NCI-H82 (cell line): ENCODE data around the gene MTARC2.
A peak's percentile ranks its signal among the peaks of the same experiment; 100 is the strongest.
"Not testable (repeated sequence)": the region's sequence is repeated elsewhere in the genome, so short reads cannot be mapped to it uniquely, and the experiment has no call there.

Source experiments
- DNase-seq: peaks from one replicate; lab custom pipeline; 2025; lab: John Stamatoyannopoulos, UW

MTARC2 gene

DNA sequence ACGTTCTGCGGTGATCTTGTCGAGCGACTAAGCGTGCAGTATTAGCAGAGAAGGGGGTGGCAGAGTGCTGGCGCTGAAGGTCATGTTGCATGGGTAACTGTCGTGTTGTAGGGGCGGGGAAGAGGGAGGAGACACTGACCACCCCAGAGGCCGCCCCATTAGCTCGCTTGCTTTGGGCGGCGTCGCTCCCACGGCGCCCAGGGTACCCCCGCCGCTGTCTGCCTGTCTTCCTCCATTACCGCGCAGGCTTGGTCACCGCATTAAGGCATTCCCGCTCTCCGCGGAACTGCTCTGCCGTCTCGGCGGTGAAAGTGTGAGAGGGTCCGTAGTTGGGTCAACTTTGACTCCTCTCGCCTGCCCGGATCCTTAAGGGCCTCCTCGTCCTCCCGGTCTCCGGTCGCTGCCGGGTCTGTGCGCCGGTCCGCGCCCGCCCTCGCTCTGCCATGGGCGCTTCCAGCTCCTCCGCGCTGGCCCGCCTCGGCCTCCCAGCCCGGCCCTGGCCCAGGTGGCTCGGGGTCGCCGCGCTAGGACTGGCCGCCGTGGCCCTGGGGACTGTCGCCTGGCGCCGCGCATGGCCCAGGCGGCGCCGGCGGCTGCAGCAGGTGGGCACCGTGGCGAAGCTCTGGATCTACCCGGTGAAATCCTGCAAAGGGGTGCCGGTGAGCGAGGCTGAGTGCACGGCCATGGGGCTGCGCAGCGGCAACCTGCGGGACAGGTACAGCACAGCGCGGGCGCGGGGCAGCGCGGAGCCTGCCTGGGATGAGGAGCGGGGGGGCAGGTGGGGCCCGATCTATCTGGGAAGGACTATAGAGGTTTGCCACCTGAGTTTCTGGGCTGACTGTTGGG is at the start of gene MTARC2:
MTARC2 (plus strand) TSS at position 234 of the 846 bp plus-strand sequence; CDS start at position 444, 210 bp downstream.
- peak; percentile 69 for DNase-seq

DNA sequence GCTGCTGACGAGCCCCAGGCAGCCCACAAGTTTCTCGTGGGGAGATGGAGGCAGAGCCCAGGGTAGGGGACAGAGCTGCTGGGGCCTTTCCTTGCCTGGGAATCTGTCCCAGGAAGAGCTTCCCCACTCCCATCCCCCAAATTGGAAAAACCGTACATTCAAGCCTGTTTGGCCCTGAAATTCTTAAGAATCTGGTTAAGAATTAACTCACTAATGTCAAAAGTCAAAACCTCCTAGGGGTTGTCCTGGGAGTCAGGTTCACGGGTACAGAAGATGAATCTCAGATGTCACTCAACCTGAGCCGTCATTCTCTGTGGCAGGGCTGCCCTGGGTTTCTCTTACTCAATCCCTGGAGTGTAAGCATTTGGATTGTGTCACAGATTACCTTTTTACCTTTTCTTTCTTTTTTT is 49.5 kb upstream of the MTARC2 start:
- no peak for DNase-seq

DNA sequence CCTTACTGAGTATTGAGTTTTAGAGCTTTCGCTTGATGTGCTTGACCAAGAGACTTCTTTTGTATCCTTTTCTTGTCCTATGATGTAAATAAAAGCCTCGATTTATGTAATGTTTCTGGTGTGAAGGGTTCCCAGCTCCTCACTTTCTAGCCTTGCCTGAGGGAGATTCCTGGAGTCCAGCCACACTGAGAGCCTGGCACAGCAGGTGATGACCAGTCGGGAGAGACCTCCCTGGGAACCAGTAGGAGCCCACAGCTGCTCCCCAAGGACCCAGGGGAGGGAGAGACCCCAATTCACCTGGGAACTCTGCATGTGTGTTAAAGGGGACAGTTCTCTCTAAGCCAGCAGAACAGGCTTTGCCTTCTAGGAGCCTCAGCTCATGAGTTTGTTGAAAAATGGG is 49.1 kb upstream of the MTARC2 start:
- no peak for DNase-seq

GRCh38 chr1:220700556-220701179 is 47.5 kb upstream of the MTARC2 start:
- DNase-seq: no peak

DNA sequence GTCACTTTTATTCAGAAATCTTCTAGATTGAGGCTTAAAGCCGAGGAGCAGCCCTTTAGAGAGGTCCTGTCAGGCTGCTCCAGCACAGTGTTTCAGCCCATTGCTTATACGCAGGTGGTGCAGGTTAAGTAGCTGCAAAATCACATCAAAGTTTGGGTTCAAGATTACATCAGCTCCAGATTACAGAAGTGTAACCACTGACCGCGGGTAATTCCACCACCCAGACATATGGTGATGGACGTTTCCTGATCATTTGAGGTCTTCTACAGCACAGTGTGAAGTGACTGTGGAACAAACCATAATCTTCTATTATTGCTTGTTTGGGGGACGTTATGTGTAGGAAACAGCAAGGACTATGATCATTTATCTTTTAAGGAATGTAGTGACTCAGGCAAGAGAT is 46.1 kb upstream of the MTARC2 start:
- DNase-seq: no peak

- DNase-seq: peak; percentile 56
Observed at GRCh38 chr1:220702733-220703270, 45.3 kb upstream of the MTARC2 start.

DNA sequence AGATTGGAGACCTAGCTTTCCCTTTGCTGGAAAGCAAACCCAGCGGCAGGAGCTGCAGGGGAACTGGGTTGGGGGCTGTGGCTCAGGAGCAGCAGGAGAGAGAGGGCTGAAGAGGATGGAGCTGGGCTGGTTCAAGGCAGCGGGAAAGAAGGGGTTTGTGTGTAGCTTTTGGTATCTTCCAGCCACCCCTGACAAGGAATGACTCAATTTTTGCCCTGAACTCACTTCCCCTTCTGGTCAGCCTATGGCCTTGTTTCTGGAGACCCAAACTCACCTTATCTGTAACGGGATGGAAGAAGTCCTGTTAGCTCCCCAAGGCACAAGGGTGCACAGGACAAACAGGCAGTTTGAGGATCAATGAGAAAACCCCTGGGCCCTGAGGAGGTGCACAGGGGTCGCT is 44.8 kb upstream of the MTARC2 start:
- DNase-seq: no peak

DNA sequence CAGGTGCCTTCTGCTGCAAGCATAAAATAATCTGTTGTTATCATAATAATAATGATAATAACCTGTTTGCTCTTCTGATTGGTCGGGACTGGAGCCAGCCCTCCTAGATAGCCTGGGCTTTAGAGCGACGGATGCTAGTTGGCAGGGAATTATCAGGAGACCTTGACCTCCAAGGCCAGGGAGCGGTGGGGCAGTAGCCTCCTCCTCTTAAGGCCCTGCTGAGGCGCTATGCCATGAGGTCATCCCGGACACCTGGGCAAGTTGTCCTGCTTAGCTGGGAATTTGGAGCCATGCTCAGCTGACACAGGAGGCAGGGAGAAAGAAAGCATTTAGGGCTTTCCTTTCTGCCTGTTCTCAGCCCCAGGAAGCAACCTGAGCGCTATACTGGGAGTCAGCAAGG is 42.3 kb upstream of the MTARC2 start:
- DNase-seq: no peak

DNA sequence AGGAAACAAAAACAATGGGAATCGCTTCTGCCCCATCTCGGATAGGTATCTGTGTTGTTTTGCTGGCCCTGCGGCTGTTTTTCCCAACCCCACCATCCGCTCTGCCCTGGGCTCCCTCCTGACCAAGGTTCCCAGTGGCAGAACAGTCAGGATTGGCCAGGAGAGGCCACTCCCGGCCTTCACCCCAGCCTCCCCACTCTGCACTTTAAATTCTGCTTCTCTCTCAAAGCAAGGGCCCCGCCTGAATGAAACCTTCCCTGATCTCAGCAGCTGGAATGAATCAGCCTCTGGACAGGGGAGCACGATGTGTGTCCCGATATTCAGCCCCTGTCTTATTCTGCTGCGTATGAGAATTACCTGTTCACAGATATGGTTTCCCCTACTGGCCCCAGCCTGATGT is 41.6 kb upstream of the MTARC2 start:
- DNase-seq: no peak

GRCh38 chr1:220707160-220707559 is 41.0 kb upstream of the MTARC2 start:
- no peak for DNase-seq

GRCh38 chr1:220708244-220708643 is 39.9 kb upstream of the MTARC2 start:
- no peak for DNase-seq

- DNase-seq: no peak
Observed at GRCh38 chr1:220708936-220709801, 39.0 kb upstream of the MTARC2 start.

- no peak for DNase-seq
Observed at GRCh38 chr1:220710333-220710732, 37.8 kb upstream of the MTARC2 start.

DNA sequence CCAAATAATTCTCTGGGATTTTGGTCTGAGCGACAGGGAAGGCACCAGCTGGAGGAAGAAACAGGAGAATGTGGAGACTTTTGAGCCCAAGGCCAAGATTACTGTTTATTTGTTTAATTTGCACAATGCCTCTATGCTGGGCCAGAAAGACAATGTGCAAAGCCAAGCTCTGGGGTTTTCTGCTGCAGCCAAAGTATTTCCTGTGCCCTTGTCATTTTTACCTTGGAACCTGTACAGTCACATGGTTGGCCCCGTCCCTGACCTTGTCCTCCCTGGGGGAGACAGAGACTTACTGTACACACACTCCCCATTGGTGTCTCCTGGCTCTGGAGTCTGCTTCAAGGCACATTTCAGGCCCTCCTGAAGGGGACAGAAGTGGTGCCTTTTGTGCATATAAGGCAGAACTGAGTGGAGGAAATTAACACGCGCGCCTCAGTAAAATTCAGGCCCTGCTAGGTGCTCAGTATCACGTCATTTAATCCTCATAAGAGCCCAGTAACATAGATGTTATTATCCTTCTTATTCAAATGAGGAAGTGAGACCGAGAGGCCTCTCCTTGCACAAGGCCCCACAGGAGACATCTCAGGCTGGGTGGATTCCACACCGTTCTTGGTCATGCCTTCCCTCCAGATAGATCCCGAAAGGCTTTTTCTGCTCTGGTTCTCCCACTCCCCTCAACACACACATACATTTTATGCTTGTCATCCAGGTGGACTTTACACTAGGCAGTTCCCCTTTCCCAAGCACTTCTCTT is 36.9 kb upstream of the MTARC2 start:
- no peak for DNase-seq

DNA sequence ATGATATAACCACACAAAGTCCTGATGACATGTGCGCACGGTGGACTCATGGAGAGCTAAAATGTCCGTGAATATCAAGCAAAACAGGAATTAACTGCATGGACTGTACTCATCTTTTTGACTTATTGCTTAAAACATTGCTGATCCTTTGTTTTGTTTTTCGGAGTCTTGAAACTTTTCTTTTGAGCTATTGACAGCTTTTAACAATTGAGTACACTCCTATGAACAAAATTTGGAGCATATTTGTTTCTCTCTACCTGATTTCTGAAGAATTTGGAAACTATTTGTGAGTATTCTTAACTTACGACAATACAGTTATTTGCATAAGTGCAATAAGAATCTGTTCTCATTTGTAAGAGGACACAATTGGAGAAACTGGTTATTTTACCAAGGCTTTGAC is 32.1 kb upstream of the MTARC2 start:
- DNase-seq: not testable (repeated sequence)

GRCh38 chr1:220717800-220718640 is 30.1 kb upstream of the MTARC2 start:
- DNase-seq: no peak

DNA sequence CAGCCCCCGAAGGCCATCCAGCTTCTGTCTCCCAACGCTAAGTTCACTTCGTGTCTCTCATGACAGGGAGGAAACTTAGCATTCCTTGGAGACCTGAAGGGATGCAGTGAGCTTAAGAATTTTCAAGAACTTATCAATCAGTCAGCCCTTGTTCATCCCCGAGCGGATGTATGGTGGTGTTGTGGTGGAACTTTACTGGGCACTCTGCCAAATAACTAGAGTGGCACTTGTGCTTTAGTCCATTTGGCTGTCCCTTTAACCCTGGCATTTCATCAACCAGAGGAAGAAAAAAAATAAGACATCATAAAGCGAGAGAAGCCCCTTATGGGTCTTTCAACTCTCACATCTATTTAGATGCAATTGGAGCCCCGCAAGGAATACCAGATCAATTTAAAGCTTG is 26.9 kb upstream of the MTARC2 start:
- DNase-seq: not testable (repeated sequence)

GRCh38 chr1:220726634-220727033 is 21.5 kb upstream of the MTARC2 start:
- DNase-seq: peak; percentile 16

DNA sequence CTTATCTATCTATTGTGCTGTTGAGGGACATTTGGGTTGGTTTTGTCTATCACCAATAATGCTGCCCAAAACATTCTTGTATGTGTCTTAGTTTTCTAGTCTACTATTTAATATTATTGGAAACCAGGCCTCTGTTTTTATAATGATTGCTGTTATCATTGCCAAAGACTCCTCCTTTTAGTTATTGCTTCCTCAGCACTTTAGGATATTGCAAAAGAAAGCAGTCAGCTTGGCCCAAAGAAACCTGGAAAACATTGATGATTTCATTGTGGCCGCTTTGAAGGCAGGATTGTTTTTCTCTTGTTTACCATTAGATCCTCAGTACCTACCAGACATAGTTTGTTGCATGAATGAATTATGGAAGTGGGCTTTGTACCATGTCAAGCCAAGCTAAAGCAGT is 20.6 kb upstream of the MTARC2 start:
- no peak for DNase-seq

DNA sequence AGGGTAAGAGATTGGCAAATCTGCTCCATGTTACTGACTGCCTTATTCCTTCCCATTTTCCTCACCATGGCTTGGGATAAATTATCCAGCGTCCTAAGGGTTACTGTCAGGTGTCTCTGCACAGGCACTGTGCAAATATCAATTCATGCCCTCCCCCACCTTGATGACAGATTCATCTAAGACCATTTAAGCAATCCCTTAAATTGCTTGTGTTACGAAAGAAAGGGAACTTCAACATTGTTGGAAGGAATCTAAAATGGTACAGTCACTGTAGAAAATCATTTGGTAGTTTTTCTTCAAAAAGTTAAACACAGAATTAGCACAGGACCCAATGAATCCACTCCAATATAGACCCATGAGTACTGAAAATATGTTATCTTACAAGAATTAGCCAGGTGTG is 17.6 kb upstream of the MTARC2 start:
- DNase-seq: no peak

DNA sequence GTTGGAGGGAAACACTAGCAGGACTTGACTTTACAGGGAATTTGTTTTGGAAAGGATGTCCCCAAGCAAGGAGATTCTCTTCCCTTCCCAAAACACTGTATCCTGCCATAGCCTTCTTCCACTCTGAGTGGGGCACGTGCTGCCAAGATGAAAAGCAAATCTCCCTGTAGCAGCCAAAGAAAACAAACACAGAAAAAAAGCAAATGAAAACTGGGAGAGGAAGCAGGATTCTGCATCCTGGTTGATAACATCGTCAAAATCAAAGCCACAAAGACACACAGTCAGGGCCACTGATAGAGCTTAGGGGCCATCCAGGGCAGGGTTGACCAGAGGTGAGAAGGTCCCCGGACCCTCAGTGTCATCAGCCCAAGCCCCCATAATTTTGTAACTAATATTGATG is 16.0 kb upstream of the MTARC2 start:
- DNase-seq: no peak
